K562 (cell line): ENCODE data around the gene OR4D6. TPM values are rescaled to one million over a fixed set of nuclear protein-coding genes. Genes with fewer than 3 reads are reported as not detected.

Source experiments
- ATAC-seq: fragments of 200-7000 bp; cut with Tn5 transposase; 3 replicates; pipeline ENCODE4 v1.9.1; 2020; ENCODE audit warnings: moderate library complexity
- BruUV-seq: library from RNA; stranded (reverse); fragments of 400-500 nt; replicated peaks from 2 replicates; lab custom pipeline; 2021; lab: Mats Ljungman, UMichigan
- CTCF ChIA-PET: fragments of 300-600 bp; formaldehyde crosslinking; extraction: SDS; loops from one replicate; lab custom pipeline; 2021; ENCODE audit warnings: low intra/inter-chr PET ratio; lab: Yijun Ruan, JAX
- POLR2A ChIA-PET: fragments of 300-600, 350-650 bp; sonication (Branson Sonifier 250); formaldehyde crosslinking; extraction: SDS; loops from one replicate; lab custom pipeline; 2021; ENCODE audit warnings: antibody characterized with exemption, inconsistent platforms; lab: Yijun Ruan, JAX
- DNase-seq, 4 experiments: peaks; one replicate each; pipeline versions ENCODE4 v3.0.0 to v3.0.0-alpha.2; 2011 to 2018; ENCODE audit warnings: low spot score in 3 of 4, mixed read lengths in 3 of 4; ENCODE audit errors: extremely low read depth in 1 of 4
- FAIRE-seq: peaks from 2 replicates; lab custom pipeline; 2011; peaks lifted over from hg19 to GRCh38; lab: Jason Lieb, UNC
- H2AFZ ChIP-seq: 2 replicates; pipeline ENCODE4 v1.6.0; 2011; ENCODE audit warnings: low read depth, low read length, control low read depth, inconsistent platforms
- H3K27ac ChIP-seq: fragments of 200-600 bp; 3 replicates; pipeline ENCODE4 v1.8.0; 2011; ENCODE audit warnings: low read depth, mild to moderate bottlenecking, control low read depth, inconsistent platforms, low read length, moderate library complexity, mixed read lengths; ENCODE audit errors: extremely low read depth
- H3K27me3 ChIP-seq, 2 experiments: fragments of 300-600 bp in 1 of 2; 2 replicates in 1 of 2; 3 replicates in 1 of 2; pipeline versions ENCODE4 v1.6.0 to v1.8.0; 2011; ENCODE audit warnings: inconsistent platforms in 2 of 2, low read length in 2 of 2, mild to moderate bottlenecking in 1 of 2, mixed read lengths in 1 of 2, moderate library complexity in 1 of 2; ENCODE audit not compliant: control insufficient read depth in 2 of 2, insufficient read depth in 2 of 2
- H3K36me3 ChIP-seq: fragments of 300-600 bp; 3 replicates; pipeline ENCODE4 v1.8.0; 2011; ENCODE audit warnings: mild to moderate bottlenecking, low read length, inconsistent platforms; ENCODE audit not compliant: control insufficient read depth, insufficient read depth
- H3K4me1 ChIP-seq, 2 experiments: fragments of 200-600 bp in 1 of 2; replicated peaks in 1 of 2; 2 replicates in 1 of 2; 3 replicates in 1 of 2; pipeline versions ENCODE4 v1.5.1 to v1.8.0; 2011; ENCODE audit warnings: inconsistent platforms in 2 of 2, low read length in 2 of 2, mild to moderate bottlenecking in 1 of 2, mixed read lengths in 1 of 2, moderate library complexity in 1 of 2; ENCODE audit not compliant: control insufficient read depth in 2 of 2, insufficient read depth in 2 of 2
- H3K4me2 ChIP-seq: 2 replicates; pipeline ENCODE4 v1.6.1; 2011; ENCODE audit warnings: low read length, control low read depth, inconsistent platforms, mixed read lengths; ENCODE audit not compliant: insufficient read depth
- H3K4me3 ChIP-seq: fragments of 200-600 bp; sonication (generic), shearing (Covaris generic); 2 replicates; pipeline ENCODE4 v1.5.1; 2016; ENCODE audit warnings: control low read depth, inconsistent platforms
- H3K79me2 ChIP-seq: fragments of 200-600 bp; 3 replicates; pipeline ENCODE4 v1.8.0; 2011; ENCODE audit warnings: low read length, inconsistent platforms; ENCODE audit not compliant: control insufficient read depth, insufficient read depth
- H3K9ac ChIP-seq, 2 experiments: 2 replicates each; pipeline versions ENCODE4 v1.6.0 to v1.6.1; 2011; ENCODE audit warnings: low read depth in 2 of 2, low read length in 2 of 2, control low read depth in 1 of 2, inconsistent platforms in 1 of 2, mild to moderate bottlenecking in 1 of 2, mixed read lengths in 1 of 2; ENCODE audit not compliant: insufficient read depth in 1 of 2
- H3K9me1 ChIP-seq: one replicate; pipeline ENCODE4 v1.6.0; 2011; ENCODE audit warnings: inconsistent platforms, mild to moderate bottlenecking, low read length, moderate library complexity; ENCODE audit not compliant: control insufficient read depth, insufficient read depth
- H3K9me3 ChIP-seq: replicated peaks from 2 replicates; pipeline ENCODE4 v1.5.1; 2011; ENCODE audit warnings: low read depth, low read length, inconsistent platforms; ENCODE audit not compliant: control insufficient read depth, insufficient read depth
- H4K20me1 ChIP-seq: replicated peaks from 2 replicates; pipeline ENCODE4 v1.6.1; 2011; ENCODE audit warnings: low read length, inconsistent platforms, mixed read lengths; ENCODE audit not compliant: control insufficient read depth, insufficient read depth
- BRF2 ChIP-seq: IDR thresholded peaks from 3 replicates; pipeline ENCODE4 v1.6.1; 2011; ENCODE audit warnings: borderline replicate concordance, mild to moderate bottlenecking; ENCODE audit not compliant: insufficient read length, insufficient read depth
- DACH1 ChIP-seq: fragments of 450-650 bp; IDR thresholded peaks from 2 replicates; pipeline ENCODE4 v1.6.1; 2018; ENCODE audit not compliant: partially characterized antibody
- JUNB ChIP-seq: fragments of 450-650 bp; formaldehyde crosslinking; conservative IDR thresholded peaks from 2 replicates; pipeline ENCODE4 v1.4.0; 2020; ENCODE audit warnings: mild to moderate bottlenecking
- KLF13 ChIP-seq: fragments of 450-650 bp; IDR thresholded peaks from 2 replicates; pipeline ENCODE4 v1.6.1; 2016; ENCODE audit warnings: missing genetic modification characterization, low read depth, mild to moderate bottlenecking, missing compliant biosample characterization, moderate library complexity, borderline replicate concordance
- MCM2 ChIP-seq: fragments of 450-650 bp; IDR thresholded peaks from 2 replicates; pipeline ENCODE4 v1.6.1; 2017; ENCODE audit warnings: low read depth, mild to moderate bottlenecking
- SP2 ChIP-seq: IDR thresholded peaks from 2 replicates; pipeline ENCODE4 v1.6.1; 2011; ENCODE audit warnings: mild to moderate bottlenecking, low read depth, low read length, moderate library complexity; ENCODE audit not compliant: poor library complexity, severe bottlenecking; ENCODE audit errors: extremely low read depth
- SRSF9 ChIP-seq: fragments of 200-400 bp; formaldehyde crosslinking; IDR thresholded peaks from 2 replicates; pipeline ENCODE4 v1.6.1; 2017; ENCODE audit warnings: low read depth, low read length, borderline replicate concordance
- ZNF253 ChIP-seq: fragments of 250-450 bp; sonication (Bioruptor Pico); conservative IDR thresholded peaks from 2 replicates; pipeline ENCODE4 v1.6.1; 2021; ENCODE audit warnings: mild to moderate bottlenecking
- ZNF3 ChIP-seq: fragments of 250-450 bp; sonication (Bioruptor Pico); IDR thresholded peaks from 2 replicates; pipeline ENCODE4 v1.5.0; 2021; ENCODE audit warnings: mild to moderate bottlenecking, moderate library complexity
- ZNF830 ChIP-seq: fragments of 250-450 bp; sonication (Bioruptor Pico); IDR thresholded peaks from 2 replicates; pipeline ENCODE4 v1.5.0; 2021; ENCODE audit warnings: mild to moderate bottlenecking
- WGBS: fragments of 100-300 bp; shearing (Covaris generic); methylation state at CpG from one replicate; pipeline ENCODE4 v1.1.6; 2016; ENCODE audit warnings: low coverage, mixed read lengths; ENCODE audit not compliant: insufficient coverage; ENCODE audit errors: missing lambda C conversion rate; 5-methylcytosine and 5-hydroxymethylcytosine counted together
- in situ Hi-C: fragments of 300-500 bp; cut with MboI; formaldehyde crosslinking; loops from 4 replicates; pipeline ENCODE4 v1.15.0; 2018; ENCODE audit warnings: inconsistent platforms, mixed read lengths
- intact Hi-C: fragments of 100-400 bp; cut with micrococcal nuclease; formaldehyde crosslinking; loops from 2 replicates; pipeline ENCODE4 v1.14.2; 2022
- polyA plus RNA-seq, 8 experiments: library from polyadenylated mRNA; depleted of rRNA in 4 of 8; stranded (reverse) in 5 of 8; unstranded in 3 of 8; fragments of >200 nt; fragmentation: Nextera tagmentation in 2 of 8; fragmentation: Illumina TruSeq in 1 of 8; extraction: Ambion mirVana in 2 of 8; extraction: Trizol in 1 of 8; gene quantifications; 2 replicates each; pipeline versions ENCODE4 v1.2.1 to v1.2.3, GENCODE V29; 2011 to 2014; ENCODE audit warnings: inconsistent platforms in 1 of 8, missing spikeins in 1 of 8
- total RNA-seq, 7 experiments: library from RNA; depleted of rRNA in 6 of 7; stranded (reverse); fragments of >200 nt in 6 of 7; fragmentation: Illumina TruSeq in 2 of 7; extraction: Trizol in 2 of 7; gene quantifications; 2 replicates each; pipeline versions ENCODE4 v1.2.1 to v1.2.3, GENCODE V29; 2011 to 2021; ENCODE audit warnings: low replicate concordance in 1 of 7
- TF ChIP-seq, protein P1 (sequence below), 2 experiments: IDR thresholded peaks in 1 of 2; conservative IDR thresholded peaks in 1 of 2; 2 replicates each; pipeline ENCODE4 v1.6.1; 2016; ENCODE audit warnings: low read depth in 2 of 2, mild to moderate bottlenecking in 1 of 2, missing compliant biosample characterization in 1 of 2, missing genetic modification characterization in 1 of 2, moderate library complexity in 1 of 2
- TF ChIP-seq, protein P2 (sequence below): fragments of 450-650 bp; conservative IDR thresholded peaks from 2 replicates; pipeline ENCODE4 v1.6.1; 2016; ENCODE audit warnings: missing genetic modification characterization, low read depth, mild to moderate bottlenecking, control low read depth, missing compliant biosample characterization
- TF ChIP-seq, protein P3 (sequence below): fragments of 450-650 bp; IDR thresholded peaks from 2 replicates; pipeline ENCODE4 v1.6.1; 2017; ENCODE audit warnings: antibody characterized with exemption

The OR4D6 gene
- total and polyA plus RNA-seq, 9 of the 15 experiments (the other 6 are each of a cell fraction or from before 2014, with no cell fraction given) = not detected

DNA sequence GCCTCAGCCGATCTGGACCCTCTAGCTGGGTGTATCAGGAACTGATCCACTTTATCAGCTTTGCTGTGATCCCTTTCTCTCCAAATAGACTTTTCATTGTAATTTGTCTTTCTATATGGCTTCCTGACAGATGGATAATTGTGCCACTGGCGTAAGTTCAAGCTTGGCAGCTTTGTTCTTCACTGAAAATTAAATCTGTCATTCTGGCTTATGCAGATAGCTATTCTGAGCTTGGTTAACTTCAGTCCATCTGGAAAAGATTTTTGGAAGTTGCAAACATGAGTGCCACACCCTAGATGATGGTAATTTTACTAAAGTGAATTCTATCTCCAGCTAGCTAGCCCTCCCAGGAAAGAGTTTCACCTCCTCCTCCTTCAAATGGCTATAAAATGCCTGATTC is 38.6 kb upstream of the OR4D6 start (continued):
- TF ChIP-seq, protein P1, sequence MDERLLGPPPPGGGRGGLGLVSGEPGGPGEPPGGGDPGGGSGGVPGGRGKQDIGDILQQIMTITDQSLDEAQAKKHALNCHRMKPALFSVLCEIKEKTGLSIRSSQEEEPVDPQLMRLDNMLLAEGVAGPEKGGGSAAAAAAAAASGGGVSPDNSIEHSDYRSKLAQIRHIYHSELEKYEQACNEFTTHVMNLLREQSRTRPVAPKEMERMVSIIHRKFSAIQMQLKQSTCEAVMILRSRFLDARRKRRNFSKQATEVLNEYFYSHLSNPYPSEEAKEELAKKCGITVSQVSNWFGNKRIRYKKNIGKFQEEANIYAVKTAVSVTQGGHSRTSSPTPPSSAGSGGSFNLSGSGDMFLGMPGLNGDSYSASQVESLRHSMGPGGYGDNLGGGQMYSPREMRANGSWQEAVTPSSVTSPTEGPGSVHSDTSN (CRISPR knock-in tag; IDR thresholded peaks at IDR 0.05; ENCODE audit: low read depth) = no peak
- TF ChIP-seq, protein P1 (tag; conservative IDR thresholded peaks at IDR 0.05; ENCODE audit: low read depth) = no peak
- TF ChIP-seq DACH1 = no peak
- no peak for TF ChIP-seq KLF13
- no peak for TF ChIP-seq MCM2
- TF ChIP-seq JUNB (CRISPR knock-in tag) = no peak

DNA sequence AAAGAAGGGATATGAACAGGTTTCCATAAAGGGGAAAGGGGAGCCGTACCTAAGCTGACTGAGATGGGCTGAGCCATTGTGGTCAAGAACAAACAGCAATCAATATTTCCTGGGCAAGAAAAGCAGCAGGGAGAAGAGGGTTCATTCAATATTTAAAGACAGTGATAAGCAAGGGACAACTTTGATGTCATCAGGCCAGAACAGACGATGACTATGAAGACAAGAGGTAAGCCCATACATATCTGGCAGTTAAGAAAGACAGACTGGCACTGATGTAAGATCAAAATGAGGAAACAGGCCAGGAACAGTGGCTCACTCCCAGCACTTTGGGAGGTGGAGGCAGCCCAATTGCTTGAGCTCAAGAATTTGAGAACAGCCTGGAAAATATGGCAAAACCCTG is 32.9 kb upstream of the OR4D6 start:
- no peak overlapping the region for H3K9ac ChIP-seq
- POLR2A ChIA-PET = interaction anchor here (2.2 kb wide), 1 partner anchor 13 kb away, joined by 6 read pairs; the partner anchor contains the start of gene OR5A1
- no TSS peak for BruUV-seq
- no peaks in the 10 kb centered on the region; a peak in 1 of 5 replicates for H3K27me3 ChIP-seq
- no peaks in the 10 kb centered on the region for H3K9me3 ChIP-seq
- no peaks in the 10 kb centered on the region for H3K9me1 ChIP-seq
- H4K20me1 ChIP-seq = no peaks in the 10 kb centered on the region
- H3K27ac ChIP-seq = no peak overlapping the region
- no peaks in the 10 kb centered on the region for H3K36me3 ChIP-seq
- no peak overlapping the region for H3K4me3 ChIP-seq
- no peak for ATAC-seq
- WGBS = 0% methylated on average over 2 of the region's 2 CpGs
- CTCF ChIA-PET = interaction anchor here (0.6 kb wide), 1 partner anchor 1349 kb away, joined by 4 read pairs; no protein-coding TSS in a partner anchor
- no peaks in the 10 kb centered on the region for H3K79me2 ChIP-seq
- in situ Hi-C loops (loop anchor here (10.0 kb wide), 1 partner anchor 249 kb away; the partner anchor contains the start of gene DTX4), intact Hi-C loops (no loop called here)
- no peak overlapping the region for H3K4me2 ChIP-seq
- no peak overlapping the region for H2AFZ ChIP-seq
- FAIRE-seq = no peak
- no peaks in the 10 kb centered on the region for H3K4me1 ChIP-seq
- DNase-seq = no peak
- no peak for TF ChIP-seq SRSF9
- no peak for TF ChIP-seq ZNF253
- TF ChIP-seq SP2 = no peak
- TF ChIP-seq, protein P2, sequence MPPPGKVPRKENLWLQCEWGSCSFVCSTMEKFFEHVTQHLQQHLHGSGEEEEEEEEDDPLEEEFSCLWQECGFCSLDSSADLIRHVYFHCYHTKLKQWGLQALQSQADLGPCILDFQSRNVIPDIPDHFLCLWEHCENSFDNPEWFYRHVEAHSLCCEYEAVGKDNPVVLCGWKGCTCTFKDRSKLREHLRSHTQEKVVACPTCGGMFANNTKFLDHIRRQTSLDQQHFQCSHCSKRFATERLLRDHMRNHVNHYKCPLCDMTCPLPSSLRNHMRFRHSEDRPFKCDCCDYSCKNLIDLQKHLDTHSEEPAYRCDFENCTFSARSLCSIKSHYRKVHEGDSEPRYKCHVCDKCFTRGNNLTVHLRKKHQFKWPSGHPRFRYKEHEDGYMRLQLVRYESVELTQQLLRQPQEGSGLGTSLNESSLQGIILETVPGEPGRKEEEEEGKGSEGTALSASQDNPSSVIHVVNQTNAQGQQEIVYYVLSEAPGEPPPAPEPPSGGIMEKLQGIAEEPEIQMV (tag) = no peak
- TF ChIP-seq BRF2 = no peak
- no peak for TF ChIP-seq ZNF3 (CRISPR knock-in tag)
- TF ChIP-seq, protein P3, sequence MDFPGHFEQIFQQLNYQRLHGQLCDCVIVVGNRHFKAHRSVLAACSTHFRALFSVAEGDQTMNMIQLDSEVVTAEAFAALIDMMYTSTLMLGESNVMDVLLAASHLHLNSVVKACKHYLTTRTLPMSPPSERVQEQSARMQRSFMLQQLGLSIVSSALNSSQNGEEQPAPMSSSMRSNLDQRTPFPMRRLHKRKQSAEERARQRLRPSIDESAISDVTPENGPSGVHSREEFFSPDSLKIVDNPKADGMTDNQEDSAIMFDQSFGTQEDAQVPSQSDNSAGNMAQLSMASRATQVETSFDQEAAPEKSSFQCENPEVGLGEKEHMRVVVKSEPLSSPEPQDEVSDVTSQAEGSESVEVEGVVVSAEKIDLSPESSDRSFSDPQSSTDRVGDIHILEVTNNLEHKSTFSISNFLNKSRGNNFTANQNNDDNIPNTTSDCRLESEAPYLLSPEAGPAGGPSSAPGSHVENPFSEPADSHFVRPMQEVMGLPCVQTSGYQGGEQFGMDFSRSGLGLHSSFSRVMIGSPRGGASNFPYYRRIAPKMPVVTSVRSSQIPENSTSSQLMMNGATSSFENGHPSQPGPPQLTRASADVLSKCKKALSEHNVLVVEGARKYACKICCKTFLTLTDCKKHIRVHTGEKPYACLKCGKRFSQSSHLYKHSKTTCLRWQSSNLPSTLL = no peak
- no peak for TF ChIP-seq ZNF830 (CRISPR knock-in tag)
